KMS-11 (cell line): ENCODE measurements around the gene PDXK.
A peak's percentile ranks its signal among the peaks of the same experiment; 100 is the strongest.

Experiments used
- H2AFZ ChIP-seq: fragments of 200-600 bp; sonication (generic); 2 replicates; pipeline ENCODE4 v1.6.1; 2016; ENCODE audit warnings: antibody characterized with exemption, mixed run types, low read depth
- H3K27ac ChIP-seq: fragments of 200-600 bp; sonication (generic); 2 replicates; pipeline ENCODE4 v1.6.1; 2016; ENCODE audit warnings: mild to moderate bottlenecking, mixed run types
- H3K27me3 ChIP-seq: fragments of 200-600 bp; sonication (generic); 2 replicates; pipeline ENCODE4 v1.6.1; 2017; ENCODE audit warnings: mild to moderate bottlenecking, low read depth, mixed run types, moderate library complexity; ENCODE audit not compliant: insufficient read depth
- H3K36me3 ChIP-seq: fragments of 200-600 bp; sonication (generic); 2 replicates; pipeline ENCODE4 v1.6.1; 2017; ENCODE audit warnings: mild to moderate bottlenecking, mixed run types; ENCODE audit not compliant: insufficient read depth
- H3K4me1 ChIP-seq: fragments of 200-600 bp; sonication (generic); 2 replicates; pipeline ENCODE4 v1.6.1; 2016; ENCODE audit warnings: mild to moderate bottlenecking, low read depth, mixed run types; ENCODE audit not compliant: poor library complexity, severe bottlenecking
- H3K4me2 ChIP-seq: fragments of 200-600 bp; sonication (generic); 2 replicates; pipeline ENCODE4 v1.7.0; 2016; ENCODE audit warnings: mild to moderate bottlenecking, mixed run types
- H3K4me3 ChIP-seq: fragments of 200-600 bp; sonication (generic); IDR thresholded peaks from 2 replicates; pipeline ENCODE4 v1.6.1; 2017; ENCODE audit warnings: low read depth, low read length, mixed read lengths; ENCODE audit not compliant: insufficient read depth
- H3K79me2 ChIP-seq: fragments of 200-600 bp; sonication (generic); 2 replicates; pipeline ENCODE4 v1.6.1; 2016; ENCODE audit warnings: low read depth, mixed run types; ENCODE audit not compliant: insufficient read depth
- H3K9ac ChIP-seq: fragments of 200-600 bp; sonication (generic); 2 replicates; pipeline ENCODE4 v1.6.1; 2016; ENCODE audit warnings: mild to moderate bottlenecking, mixed run types
- H4K20me1 ChIP-seq: fragments of 200-600 bp; sonication (generic); 2 replicates; pipeline ENCODE4 v1.6.1; 2016; ENCODE audit warnings: mild to moderate bottlenecking, mixed run types; ENCODE audit not compliant: insufficient read depth
- TF ChIP-seq, protein P1 (sequence below): fragments of 200-600 bp; sonication (generic); conservative IDR thresholded peaks from 2 replicates; pipeline ENCODE4 v1.6.1; 2017; ENCODE audit warnings: low read depth, mild to moderate bottlenecking, antibody characterized with exemption, low read length, moderate library complexity, mixed read lengths

The PDXK gene

DNA sequence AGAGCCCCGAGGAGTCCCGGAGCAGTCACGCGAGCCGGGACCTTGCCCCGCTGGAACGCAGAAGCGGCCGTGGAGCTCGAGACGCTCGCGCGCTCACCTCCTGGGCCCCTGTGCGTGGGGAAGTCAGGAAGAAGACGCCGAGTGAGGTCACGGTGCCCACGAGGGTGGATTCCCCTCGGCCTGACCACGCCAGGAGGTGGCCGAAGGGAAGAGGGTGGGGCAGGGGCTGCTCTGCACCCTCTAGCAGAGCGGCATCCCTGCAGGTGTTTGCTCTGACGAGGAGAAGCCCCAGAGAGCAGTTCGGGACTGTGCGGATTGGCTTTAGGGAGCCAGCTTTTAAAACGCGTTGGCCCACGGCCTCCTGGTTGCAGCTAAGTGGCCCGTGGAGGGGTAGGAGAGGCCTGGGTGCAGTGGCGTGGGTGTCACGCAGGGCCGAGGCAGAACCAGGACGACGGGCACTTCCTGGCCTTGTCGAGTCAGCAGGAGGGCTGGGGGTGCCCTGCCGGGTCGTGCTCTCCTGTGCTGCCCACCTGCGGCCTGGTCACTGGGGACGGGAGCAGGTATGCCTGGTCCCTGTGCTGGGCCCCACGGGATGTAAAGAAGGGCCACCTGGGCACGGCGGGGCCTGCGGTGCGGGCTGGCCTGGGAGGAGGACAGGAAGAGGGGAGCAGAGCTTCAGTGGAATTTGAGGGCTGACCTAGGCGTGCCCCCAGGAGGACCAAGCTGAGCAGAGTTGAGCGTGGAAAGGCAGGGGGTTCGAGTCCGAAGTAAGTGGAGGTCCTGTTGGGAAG lies 1.0 kb downstream of the PDXK start:
- Histone ChIP-seq H3K36me3 (no peaks in the 10 kb centered on the region), H3K27me3 (no peaks in the 10 kb centered on the region), H3K79me2 (peaks cover 50% of the 10 kb centered on the region), H3K4me1 (peaks cover 58% of the 10 kb centered on the region), H4K20me1 (peaks cover 12% of the 10 kb centered on the region; the same call in 1 of the 2 replicates), H3K27ac (peak overlapping the region; percentile 71), H3K4me2 (peak overlapping the region; percentile 94), H2AFZ (peak overlapping the region; percentile 68), H3K4me3 (no peak overlapping the region), H3K9ac (peak overlapping the region; percentile 95)
- TF ChIP-seq, protein P1, sequence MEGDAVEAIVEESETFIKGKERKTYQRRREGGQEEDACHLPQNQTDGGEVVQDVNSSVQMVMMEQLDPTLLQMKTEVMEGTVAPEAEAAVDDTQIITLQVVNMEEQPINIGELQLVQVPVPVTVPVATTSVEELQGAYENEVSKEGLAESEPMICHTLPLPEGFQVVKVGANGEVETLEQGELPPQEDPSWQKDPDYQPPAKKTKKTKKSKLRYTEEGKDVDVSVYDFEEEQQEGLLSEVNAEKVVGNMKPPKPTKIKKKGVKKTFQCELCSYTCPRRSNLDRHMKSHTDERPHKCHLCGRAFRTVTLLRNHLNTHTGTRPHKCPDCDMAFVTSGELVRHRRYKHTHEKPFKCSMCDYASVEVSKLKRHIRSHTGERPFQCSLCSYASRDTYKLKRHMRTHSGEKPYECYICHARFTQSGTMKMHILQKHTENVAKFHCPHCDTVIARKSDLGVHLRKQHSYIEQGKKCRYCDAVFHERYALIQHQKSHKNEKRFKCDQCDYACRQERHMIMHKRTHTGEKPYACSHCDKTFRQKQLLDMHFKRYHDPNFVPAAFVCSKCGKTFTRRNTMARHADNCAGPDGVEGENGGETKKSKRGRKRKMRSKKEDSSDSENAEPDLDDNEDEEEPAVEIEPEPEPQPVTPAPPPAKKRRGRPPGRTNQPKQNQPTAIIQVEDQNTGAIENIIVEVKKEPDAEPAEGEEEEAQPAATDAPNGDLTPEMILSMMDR, result no peak

DNA sequence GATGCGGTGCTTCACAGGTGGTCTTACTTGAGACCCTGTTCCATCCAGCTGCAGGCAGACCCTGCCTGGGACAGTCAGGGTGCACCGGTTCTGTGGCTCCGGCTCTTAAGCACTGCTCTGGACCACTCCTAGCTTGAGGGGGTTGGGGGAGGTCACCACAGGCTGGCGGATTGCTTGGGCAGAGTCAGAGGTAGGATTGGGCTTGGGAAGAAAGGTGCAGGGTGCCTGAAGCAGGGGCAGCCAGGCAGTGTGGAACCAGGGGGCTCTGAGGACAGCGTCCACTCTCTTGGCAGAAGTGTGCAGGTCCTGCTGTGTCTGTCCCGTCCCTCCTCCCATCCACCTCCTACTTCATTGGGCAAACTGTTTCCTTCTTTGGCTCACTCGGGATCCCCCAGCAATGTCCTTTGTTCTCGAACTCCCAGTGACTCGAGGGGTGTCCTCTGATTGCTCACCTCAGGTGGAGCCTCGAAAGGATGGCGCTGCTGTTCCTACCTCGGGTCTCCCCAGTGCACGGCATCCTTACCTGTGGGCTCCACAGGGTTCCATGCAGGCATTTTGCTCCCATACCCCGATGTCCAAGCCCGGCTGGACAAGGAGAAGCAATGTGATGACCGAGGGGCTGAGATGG lies 1.7 kb downstream of the PDXK start:
- peak overlapping the region; percentile 95 for H3K9ac ChIP-seq
- no peak overlapping the region for H3K27ac ChIP-seq
- H3K79me2 ChIP-seq, result peaks cover 51% of the 10 kb centered on the region
- H4K20me1 ChIP-seq, result peaks cover 12% of the 10 kb centered on the region; the same call in 1 of the 2 replicates
- H3K4me3 ChIP-seq, result no peak overlapping the region
- TF ChIP-seq, protein P1, result no peak
- peak overlapping the region; percentile 94 for H3K4me2 ChIP-seq
- no peak overlapping the region for H2AFZ ChIP-seq
- H3K4me1 ChIP-seq, result peaks cover 54% of the 10 kb centered on the region
- H3K27me3 ChIP-seq, result no peaks in the 10 kb centered on the region
- H3K36me3 ChIP-seq, result no peaks in the 10 kb centered on the region

DNA sequence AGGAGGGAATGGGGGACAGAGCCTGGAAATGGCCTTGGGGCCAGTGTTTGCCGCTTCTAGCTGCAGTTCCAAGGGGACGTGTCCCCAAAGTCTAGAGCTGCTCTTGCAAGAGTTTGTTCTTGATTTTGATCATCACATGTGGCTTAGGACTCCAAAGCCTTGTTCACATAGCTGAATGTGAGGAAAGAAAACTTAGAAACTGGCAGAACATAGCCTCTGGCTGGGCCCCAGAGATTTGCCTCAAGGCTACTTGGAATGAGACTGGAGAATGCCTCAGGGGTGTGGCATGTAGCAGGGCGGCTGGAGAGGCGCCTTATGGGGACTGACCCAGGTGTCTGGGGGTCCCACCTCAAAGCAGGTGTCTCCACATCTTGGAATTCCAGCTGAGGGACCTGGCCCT lies 2.3 kb downstream of the PDXK start:
- Histone ChIP-seq H3K4me1 (peaks cover 48% of the 10 kb centered on the region), H3K4me2 (peak overlapping the region; percentile 94; the same call in 1 of the 2 replicates), H3K79me2 (peaks cover 51% of the 10 kb centered on the region), H3K27ac (no peak overlapping the region), H3K27me3 (no peaks in the 10 kb centered on the region), H2AFZ (no peak overlapping the region), H3K4me3 (no peak overlapping the region), H4K20me1 (peaks cover 12% of the 10 kb centered on the region; the same call in 1 of the 2 replicates), H3K9ac (no peak overlapping the region; the same call in 1 of the 2 replicates), H3K36me3 (no peaks in the 10 kb centered on the region)
- TF ChIP-seq, protein P1, result no peak

DNA sequence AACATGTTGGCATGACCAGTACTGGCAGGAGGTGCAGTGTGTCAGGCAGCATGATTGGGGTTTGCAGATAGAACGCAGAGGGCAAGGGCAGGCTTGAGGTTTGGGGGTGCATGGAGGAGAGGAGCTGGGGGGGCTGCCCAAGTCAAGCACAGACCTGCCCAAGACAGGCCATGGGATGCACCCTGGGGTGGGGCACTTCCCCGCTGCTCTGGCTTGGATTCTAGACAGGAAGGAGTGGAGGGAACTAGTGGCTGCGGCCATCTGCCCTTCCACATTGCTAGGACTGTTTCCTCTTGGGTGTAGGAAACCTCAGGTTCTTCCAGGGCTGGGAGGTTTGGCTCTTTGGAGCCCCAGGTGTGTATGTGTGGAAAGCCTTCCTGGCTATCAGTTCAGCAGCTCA lies 3.0 kb downstream of the PDXK start:
- H2AFZ ChIP-seq, result no peak overlapping the region
- no peak overlapping the region for H3K27ac ChIP-seq
- H3K4me2 ChIP-seq, result peak overlapping the region; percentile 12; the same call in 1 of the 2 replicates
- peaks cover 41% of the 10 kb centered on the region for H3K4me1 ChIP-seq
- H3K27me3 ChIP-seq, result no peaks in the 10 kb centered on the region
- peaks cover 58% of the 10 kb centered on the region for H3K79me2 ChIP-seq
- H3K36me3 ChIP-seq, result no peaks in the 10 kb centered on the region
- H4K20me1 ChIP-seq, result peaks cover 12% of the 10 kb centered on the region; the same call in 1 of the 2 replicates
- TF ChIP-seq, protein P1, result no peak
- H3K4me3 ChIP-seq, result no peak overlapping the region
- no peak overlapping the region for H3K9ac ChIP-seq
